Coronary artery (tissue), 2 donors: ENCODE results near the gene SSC4D.
A peak's percentile ranks its signal among the peaks of the same experiment; 100 is the strongest.
"Not testable (repeated sequence)": the region's sequence is repeated elsewhere in the genome, so short reads cannot be mapped to it uniquely, and the experiment has no call there.

Source experiments
- DNase-seq: peaks from one replicate; pipeline ENCODE4 v3.0.0-alpha.2; 2017; ENCODE audit warnings: low spot score
- H3K27ac ChIP-seq, 2 donors: fragments of 200-600 bp; sonication (generic); one replicate each; pipeline ENCODE4 v1.5.1; 2016 to 2019
- H3K4me3 ChIP-seq: fragments of 200-600 bp; sonication (generic); 2 replicates; pipeline ENCODE4 v1.5.1; 2016; ENCODE audit warnings: mild to moderate bottlenecking, moderate library complexity
- CTCF ChIP-seq: fragments of 200-600 bp; sonication (generic); IDR thresholded peaks from one replicate; pipeline ENCODE4 v1.5.1; 2019; ENCODE audit warnings: antibody characterized with exemption

The SSC4D gene

DNA sequence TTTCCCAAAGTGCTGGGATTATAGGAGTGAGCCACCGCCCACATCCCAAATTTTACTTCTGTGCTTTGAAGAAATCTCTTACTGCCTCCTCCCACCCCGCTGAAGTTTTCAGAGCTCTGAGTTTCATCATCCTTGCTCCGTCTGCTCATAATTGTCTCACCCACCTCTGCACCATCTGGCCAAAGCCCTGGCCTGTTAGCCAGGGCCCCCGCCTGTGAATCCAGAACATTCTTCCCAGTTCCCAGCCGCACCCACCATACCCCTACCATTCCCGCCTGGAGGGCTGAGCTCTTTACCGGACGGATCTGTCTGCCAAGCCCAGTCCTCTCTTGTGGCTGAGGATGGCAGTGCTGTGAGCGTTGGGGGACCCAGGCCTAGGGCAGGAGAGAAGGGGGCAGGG, 14.5 kb downstream of the SSC4D start:
- Histone ChIP-seq H3K27ac (no peak overlapping the region), H3K4me3 (no peak overlapping the region)
- no peak for DNase-seq
- TF ChIP-seq CTCF: no peak

DNA sequence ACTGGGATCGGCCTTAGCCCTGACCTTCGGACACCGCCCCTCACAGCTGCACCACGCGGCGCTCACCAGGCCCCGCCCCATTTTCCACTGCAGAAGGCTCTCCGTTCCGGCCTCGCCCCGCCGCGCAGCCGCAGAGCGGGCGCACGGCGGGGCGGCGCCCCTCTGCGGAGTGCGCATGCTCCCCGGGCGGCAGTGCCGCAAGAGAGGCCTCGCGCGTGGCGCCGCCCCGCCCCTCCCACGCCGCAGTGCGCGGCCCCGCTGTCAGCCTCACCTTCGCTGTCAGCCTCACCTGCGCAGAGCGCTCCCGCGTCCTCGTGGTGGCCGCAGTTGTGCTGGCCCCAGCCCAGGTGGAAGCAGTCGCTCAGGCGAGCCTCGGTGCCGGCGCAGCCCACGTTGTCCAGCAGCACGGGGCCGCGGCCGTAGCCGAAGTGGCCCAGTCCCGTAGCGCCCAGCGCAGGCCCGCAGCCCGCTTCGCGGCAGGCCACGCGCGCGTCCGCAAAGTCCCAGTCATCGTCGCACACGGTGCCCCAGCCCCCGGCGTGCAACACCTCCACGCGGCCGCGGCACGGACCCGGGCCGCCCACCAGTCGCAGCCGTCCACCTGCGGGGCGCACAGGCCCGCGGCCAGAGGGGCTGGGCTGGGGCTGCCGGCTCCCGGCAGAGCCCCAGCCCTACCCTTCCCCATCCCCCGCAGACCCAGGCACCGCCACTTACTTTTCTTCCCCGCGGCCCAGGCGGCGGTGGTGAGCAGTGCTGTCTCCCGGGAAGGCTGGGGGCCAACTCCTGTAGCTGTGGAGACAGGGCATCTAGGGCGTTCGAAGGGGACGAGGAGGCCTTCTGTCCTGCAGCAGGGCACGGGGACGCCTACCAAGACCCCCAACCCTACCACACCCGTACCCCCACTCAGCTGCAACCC, 16.1 kb downstream of the SSC4D start:
- no peak for TF ChIP-seq CTCF
- peak; percentile 92 for DNase-seq
- Histone ChIP-seq H3K27ac (peak overlapping the region; percentile 60 to 92), H3K4me3 (peak overlapping the region; percentile 84)

- peak overlapping the region; percentile 60 to 92 for H3K27ac ChIP-seq
- TF ChIP-seq CTCF: no peak
- peak overlapping the region; percentile 84 for H3K4me3 ChIP-seq
- DNase-seq: no peak
Measured at GRCh38 chr7:76392531-76393115, 16.9 kb downstream of the SSC4D start.

- TF ChIP-seq CTCF: no peak
- DNase-seq: no peak
- no peak overlapping the region for H3K4me3 ChIP-seq
- H3K27ac ChIP-seq: no peak overlapping the region
Measured at GRCh38 chr7:76390092-76390491, 19.4 kb downstream of the SSC4D start.

GRCh38 chr7:76387789-76388188, 21.7 kb downstream of the SSC4D start:
- DNase-seq, H3K4me3 ChIP-seq, H3K27ac ChIP-seq: not testable (repeated sequence)

DNA sequence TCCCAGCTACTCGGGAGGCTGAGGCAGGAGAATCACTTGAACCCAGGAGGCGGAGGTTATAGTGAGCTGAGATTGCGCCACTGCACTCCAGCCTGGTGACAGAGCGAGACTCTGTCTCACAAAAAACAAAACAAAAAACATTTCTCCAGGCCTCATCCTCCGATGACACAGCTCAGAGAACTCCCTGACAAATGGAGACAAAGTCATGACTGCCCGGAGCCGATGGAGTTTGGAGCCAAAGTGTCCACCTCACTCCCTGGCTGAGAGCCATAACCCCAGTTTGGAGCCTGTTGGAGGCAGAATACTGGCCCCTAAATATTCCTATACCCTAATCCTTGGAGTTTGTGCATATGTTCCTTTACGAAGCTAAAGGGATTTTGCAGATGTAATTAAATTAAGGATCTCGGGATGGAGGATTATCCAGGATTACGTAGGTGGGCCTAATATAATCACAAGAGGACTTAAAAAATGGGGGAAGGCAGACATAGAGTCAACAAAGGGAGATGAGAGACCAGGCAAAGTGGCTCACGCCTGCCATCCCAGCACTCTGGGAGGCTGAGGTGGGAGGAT, 22.7 kb downstream of the SSC4D start:
- TF ChIP-seq CTCF: no peak
- Histone ChIP-seq H3K4me3 (no peak overlapping the region), H3K27ac (no peak overlapping the region)
- DNase-seq: no peak

GRCh38 chr7:76383089-76383944, 26.2 kb downstream of the SSC4D start:
- Histone ChIP-seq H3K27ac (no peak overlapping the region), H3K4me3 (no peak overlapping the region)
- no peak for DNase-seq
- no peak for TF ChIP-seq CTCF
